ENCODE measurements around the gene KCNG4. TPM values are rescaled to one million over a fixed set of nuclear protein-coding genes. Genes with fewer than 3 reads are reported as not detected.

Gene KCNG4
- total and polyA plus RNA-seq, 7 donors, result not detected

GRCh38 chr16:84268291-84269040, 28.7 kb upstream of the KCNG4 start:
- Histone ChIP-seq H3K4me3 (no peak overlapping the region), H3K27me3 (no peaks in the 10 kb centered on the region), H3K27ac (no peak overlapping the region), H3K36me3 (no peaks in the 10 kb centered on the region), H3K9me3 (no peaks in the 10 kb centered on the region), H3K4me1 (no peaks in the 10 kb centered on the region)
- WGBS, 2 donors, result 64 to 66% methylated on average over 18 of the region's 18 CpGs
- DNase-seq, result no peak
- intact Hi-C loops (cut with DNase I), result no loop called here
- TF ChIP-seq EP300 (IDR thresholded peaks at IDR 0.05) (no peak), CTCF (IDR thresholded peaks at IDR 0.05) (no peak), POLR2A (IDR thresholded peaks at IDR 0.05) (no peak), POLR2AphosphoS5 (IDR thresholded peaks at IDR 0.05) (no peak)

- intact Hi-C loops (cut with DNase I), result no loop called here
- WGBS, 2 donors, result 84 to 85% methylated on average over 4 of the region's 4 CpGs
- H3K27me3 ChIP-seq, result no peaks in the 10 kb centered on the region
- DNase-seq, result no peak
- H3K27ac ChIP-seq, result no peak overlapping the region
- H3K4me3 ChIP-seq, result no peak overlapping the region
- TF ChIP-seq EP300 (IDR thresholded peaks at IDR 0.05) (no peak), CTCF (IDR thresholded peaks at IDR 0.05) (no peak), POLR2A (IDR thresholded peaks at IDR 0.05) (no peak), POLR2AphosphoS5 (IDR thresholded peaks at IDR 0.05) (no peak)
- H3K36me3 ChIP-seq, result no peaks in the 10 kb centered on the region
- H3K9me3 ChIP-seq, result no peaks in the 10 kb centered on the region
- no peaks in the 10 kb centered on the region for H3K4me1 ChIP-seq
These were observed 27.6 kb upstream of the KCNG4 start for GRCh38 chr16:84267380-84267779.

- DNase-seq, result no peak
- TF ChIP-seq EP300 (IDR thresholded peaks at IDR 0.05), result no peak
- no peak for TF ChIP-seq POLR2A (IDR thresholded peaks at IDR 0.05)
- TF ChIP-seq POLR2AphosphoS5 (IDR thresholded peaks at IDR 0.05), result no peak
- TF ChIP-seq CTCF (IDR thresholded peaks at IDR 0.05), result no peak
- H3K36me3 ChIP-seq, result no peaks in the 10 kb centered on the region
These were observed 26.6 kb upstream of the KCNG4 start for GRCh38 chr16:84266451-84266850.

GRCh38 chr16:84262939-84263338, 23.1 kb upstream of the KCNG4 start:
- intact Hi-C loops (cut with DNase I), result no loop called here
- Histone ChIP-seq H3K9me3 (no peaks in the 10 kb centered on the region), H3K4me3 (no peak overlapping the region), H3K4me1 (no peaks in the 10 kb centered on the region), H3K36me3 (no peaks in the 10 kb centered on the region), H3K27ac (no peak overlapping the region), H3K27me3 (no peaks in the 10 kb centered on the region)
- DNase-seq, result no peak
- WGBS, 2 donors, result 65 to 94% methylated on average over 3 of the region's 3 CpGs
- TF ChIP-seq EP300 (IDR thresholded peaks at IDR 0.05) (no peak), POLR2AphosphoS5 (IDR thresholded peaks at IDR 0.05) (no peak), POLR2A (IDR thresholded peaks at IDR 0.05) (no peak), CTCF (IDR thresholded peaks at IDR 0.05) (no peak)

More at GRCh38 chr16:84266451-84266850, 26.6 kb upstream of the KCNG4 start:
- Histone ChIP-seq H3K27me3 (no peaks in the 10 kb centered on the region), H3K4me1 (no peaks in the 10 kb centered on the region), H3K9me3 (no peaks in the 10 kb centered on the region), H3K4me3 (no peak overlapping the region), H3K27ac (no peak overlapping the region)
- intact Hi-C loops (cut with DNase I), result no loop called here
- 41 to 48% methylated on average over 4 of the region's 4 CpGs for WGBS, 2 donors

GRCh38 chr16:84262031-84262430, 22.2 kb upstream of the KCNG4 start:
- 87 to 90% methylated on average over 4 of the region's 4 CpGs for WGBS, 2 donors
- Histone ChIP-seq H3K4me3 (no peak overlapping the region), H3K4me1 (no peaks in the 10 kb centered on the region), H3K9me3 (no peaks in the 10 kb centered on the region), H3K27ac (no peak overlapping the region), H3K36me3 (no peaks in the 10 kb centered on the region), H3K27me3 (no peaks in the 10 kb centered on the region)
- TF ChIP-seq POLR2AphosphoS5 (IDR thresholded peaks at IDR 0.05), result no peak
- TF ChIP-seq POLR2A (IDR thresholded peaks at IDR 0.05), result no peak
- TF ChIP-seq EP300 (IDR thresholded peaks at IDR 0.05), result no peak
- TF ChIP-seq CTCF (IDR thresholded peaks at IDR 0.05), result no peak
- DNase-seq, result no peak
- intact Hi-C loops (cut with DNase I), result no loop called here
